Measurements from ENCODE around the gene GLI3.

The GLI3 gene

DNA sequence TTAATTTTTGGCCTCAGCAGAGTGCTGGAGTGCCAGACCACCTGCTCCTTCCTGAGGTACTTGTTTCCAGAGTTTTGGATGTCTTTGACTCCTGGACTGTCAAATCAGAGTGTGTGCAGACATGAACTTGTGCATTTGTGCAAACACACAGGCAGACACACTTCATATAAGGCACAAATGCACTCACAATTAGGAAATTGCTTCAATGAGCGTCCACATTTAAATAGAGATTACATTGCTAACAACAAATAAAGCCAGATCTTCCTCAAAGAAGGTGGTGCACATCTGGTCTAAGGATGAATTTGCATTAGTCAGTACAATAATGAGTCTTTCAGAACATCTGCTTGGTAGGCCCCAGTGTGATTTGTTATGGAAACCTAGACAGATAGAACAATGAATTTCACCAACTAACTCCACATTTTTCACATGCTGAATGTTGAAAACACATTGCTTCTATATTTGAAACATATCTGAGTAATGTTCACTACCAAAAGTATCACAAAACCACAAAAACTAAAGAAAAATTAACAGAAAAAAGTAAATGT is 267.4 kb downstream of the GLI3 start:
- no peaks in the 10 kb centered on the region for H3K4me1 ChIP-seq (ENCODE audit: control insufficient read depth, insufficient read depth, low read length)
- POLR2A ChIA-PET = no interaction called here
- peaks cover 12 to 69% of the 10 kb centered on the region in 2 experiments for H3K36me3 ChIP-seq (ENCODE audit: control insufficient read depth in 2 of 2, insufficient read depth in 1 of 2, low read length in 2 of 2)
- no peak overlapping the region for H3K27ac ChIP-seq (ENCODE audit: extremely low read depth, low read depth, low read length)
- no peaks in the 10 kb centered on the region for H3K9me3 ChIP-seq (ENCODE audit: control insufficient read depth, insufficient read depth, low read depth, low read length)
- no peak overlapping the region for H3K4me3 ChIP-seq (ENCODE audit: low read depth, low read length)
- TF ChIP-seq ZNF670 (tag by site-specific recombination; IDR thresholded peaks at IDR 0.05; ENCODE audit: low read depth) (no peak), MYNN (tag by site-specific recombination; IDR thresholded peaks at IDR 0.05; ENCODE audit: borderline replicate concordance) (no peak)
- TF ChIP-seq, protein P1, sequence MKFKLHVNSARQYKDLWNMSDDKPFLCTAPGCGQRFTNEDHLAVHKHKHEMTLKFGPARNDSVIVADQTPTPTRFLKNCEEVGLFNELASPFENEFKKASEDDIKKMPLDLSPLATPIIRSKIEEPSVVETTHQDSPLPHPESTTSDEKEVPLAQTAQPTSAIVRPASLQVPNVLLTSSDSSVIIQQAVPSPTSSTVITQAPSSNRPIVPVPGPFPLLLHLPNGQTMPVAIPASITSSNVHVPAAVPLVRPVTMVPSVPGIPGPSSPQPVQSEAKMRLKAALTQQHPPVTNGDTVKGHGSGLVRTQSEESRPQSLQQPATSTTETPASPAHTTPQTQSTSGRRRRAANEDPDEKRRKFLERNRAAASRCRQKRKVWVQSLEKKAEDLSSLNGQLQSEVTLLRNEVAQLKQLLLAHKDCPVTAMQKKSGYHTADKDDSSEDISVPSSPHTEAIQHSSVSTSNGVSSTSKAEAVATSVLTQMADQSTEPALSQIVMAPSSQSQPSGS (tag by site-specific recombination; IDR thresholded peaks at IDR 0.05; ENCODE audit: low read depth) = no peak
- TF ChIP-seq, protein P2, sequence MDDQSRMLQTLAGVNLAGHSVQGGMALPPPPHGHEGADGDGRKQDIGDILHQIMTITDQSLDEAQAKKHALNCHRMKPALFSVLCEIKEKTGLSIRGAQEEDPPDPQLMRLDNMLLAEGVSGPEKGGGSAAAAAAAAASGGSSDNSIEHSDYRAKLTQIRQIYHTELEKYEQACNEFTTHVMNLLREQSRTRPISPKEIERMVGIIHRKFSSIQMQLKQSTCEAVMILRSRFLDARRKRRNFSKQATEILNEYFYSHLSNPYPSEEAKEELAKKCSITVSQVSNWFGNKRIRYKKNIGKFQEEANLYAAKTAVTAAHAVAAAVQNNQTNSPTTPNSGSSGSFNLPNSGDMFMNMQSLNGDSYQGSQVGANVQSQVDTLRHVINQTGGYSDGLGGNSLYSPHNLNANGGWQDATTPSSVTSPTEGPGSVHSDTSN (CRISPR knock-in tag; IDR thresholded peaks at IDR 0.05) = no peak
- CTCF ChIA-PET = no interaction called here

DNA sequence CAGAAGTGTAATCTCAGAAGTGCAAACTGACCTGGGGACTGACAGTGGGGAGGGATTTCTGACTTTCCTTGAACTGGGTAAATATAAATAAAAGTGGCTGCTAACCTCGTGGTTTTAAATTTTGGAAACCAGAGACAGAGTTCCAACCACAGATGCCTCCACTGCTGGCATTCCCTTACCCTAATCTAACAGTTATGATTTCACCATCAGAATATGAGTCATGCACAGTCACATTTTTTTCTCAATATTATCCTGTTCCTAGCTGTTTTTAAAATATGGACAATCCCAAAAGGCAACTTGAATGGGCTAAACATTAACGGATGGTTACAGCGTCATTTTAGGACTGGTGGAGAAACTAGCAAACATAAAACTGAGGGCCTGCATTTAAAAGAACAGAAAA is 269.9 kb downstream of the GLI3 start:
- ChIA-PET POLR2A (no interaction called here), CTCF (interaction anchor here (0.9 to 1.2 kb wide), 2 partner anchors 9 to 24 kb away, joined by 3 read pairs; no protein-coding TSS in a partner anchor)
- Histone ChIP-seq H3K4me3 (ENCODE audit: low read depth, low read length) (no peak overlapping the region), H3K36me3 (ENCODE audit: control insufficient read depth in 2 of 2, insufficient read depth in 1 of 2, low read length in 2 of 2) (peaks cover 9 to 63% of the 10 kb centered on the region in 2 experiments), H3K9me3 (ENCODE audit: control insufficient read depth, insufficient read depth, low read depth, low read length) (no peaks in the 10 kb centered on the region), H3K4me1 (ENCODE audit: control insufficient read depth, insufficient read depth, low read length) (no peaks in the 10 kb centered on the region), H3K27ac (ENCODE audit: extremely low read depth, low read depth, low read length) (no peak overlapping the region)
- TF ChIP-seq, protein P3, sequence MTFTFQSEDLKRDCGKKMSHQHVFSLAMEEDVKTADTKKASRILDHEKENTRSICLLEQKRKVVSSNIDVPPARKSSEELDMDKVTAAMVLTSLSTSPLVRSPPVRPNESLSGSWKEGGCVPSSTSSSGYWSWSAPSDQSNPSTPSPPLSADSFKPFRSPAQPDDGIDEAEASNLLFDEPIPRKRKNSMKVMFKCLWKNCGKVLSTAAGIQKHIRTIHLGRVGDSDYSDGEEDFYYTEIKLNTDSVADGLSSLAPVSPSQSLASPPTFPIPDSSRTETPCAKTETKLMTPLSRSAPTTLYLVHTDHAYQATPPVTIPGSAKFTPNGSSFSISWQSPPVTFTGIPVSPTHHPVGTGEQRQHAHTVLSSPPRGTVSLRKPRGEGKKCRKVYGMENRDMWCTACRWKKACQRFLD (tag by site-specific recombination; IDR thresholded peaks at IDR 0.05) = no peak
- TF ChIP-seq EGR2 (tag by site-specific recombination; IDR thresholded peaks at IDR 0.05; ENCODE audit: low read depth) = no peak
- no peak for TF ChIP-seq ZNF324 (tag by site-specific recombination; IDR thresholded peaks at IDR 0.05)
- no peak for TF ChIP-seq OVOL3 (tag by site-specific recombination; IDR thresholded peaks at IDR 0.05)
- TF ChIP-seq, protein P4, sequence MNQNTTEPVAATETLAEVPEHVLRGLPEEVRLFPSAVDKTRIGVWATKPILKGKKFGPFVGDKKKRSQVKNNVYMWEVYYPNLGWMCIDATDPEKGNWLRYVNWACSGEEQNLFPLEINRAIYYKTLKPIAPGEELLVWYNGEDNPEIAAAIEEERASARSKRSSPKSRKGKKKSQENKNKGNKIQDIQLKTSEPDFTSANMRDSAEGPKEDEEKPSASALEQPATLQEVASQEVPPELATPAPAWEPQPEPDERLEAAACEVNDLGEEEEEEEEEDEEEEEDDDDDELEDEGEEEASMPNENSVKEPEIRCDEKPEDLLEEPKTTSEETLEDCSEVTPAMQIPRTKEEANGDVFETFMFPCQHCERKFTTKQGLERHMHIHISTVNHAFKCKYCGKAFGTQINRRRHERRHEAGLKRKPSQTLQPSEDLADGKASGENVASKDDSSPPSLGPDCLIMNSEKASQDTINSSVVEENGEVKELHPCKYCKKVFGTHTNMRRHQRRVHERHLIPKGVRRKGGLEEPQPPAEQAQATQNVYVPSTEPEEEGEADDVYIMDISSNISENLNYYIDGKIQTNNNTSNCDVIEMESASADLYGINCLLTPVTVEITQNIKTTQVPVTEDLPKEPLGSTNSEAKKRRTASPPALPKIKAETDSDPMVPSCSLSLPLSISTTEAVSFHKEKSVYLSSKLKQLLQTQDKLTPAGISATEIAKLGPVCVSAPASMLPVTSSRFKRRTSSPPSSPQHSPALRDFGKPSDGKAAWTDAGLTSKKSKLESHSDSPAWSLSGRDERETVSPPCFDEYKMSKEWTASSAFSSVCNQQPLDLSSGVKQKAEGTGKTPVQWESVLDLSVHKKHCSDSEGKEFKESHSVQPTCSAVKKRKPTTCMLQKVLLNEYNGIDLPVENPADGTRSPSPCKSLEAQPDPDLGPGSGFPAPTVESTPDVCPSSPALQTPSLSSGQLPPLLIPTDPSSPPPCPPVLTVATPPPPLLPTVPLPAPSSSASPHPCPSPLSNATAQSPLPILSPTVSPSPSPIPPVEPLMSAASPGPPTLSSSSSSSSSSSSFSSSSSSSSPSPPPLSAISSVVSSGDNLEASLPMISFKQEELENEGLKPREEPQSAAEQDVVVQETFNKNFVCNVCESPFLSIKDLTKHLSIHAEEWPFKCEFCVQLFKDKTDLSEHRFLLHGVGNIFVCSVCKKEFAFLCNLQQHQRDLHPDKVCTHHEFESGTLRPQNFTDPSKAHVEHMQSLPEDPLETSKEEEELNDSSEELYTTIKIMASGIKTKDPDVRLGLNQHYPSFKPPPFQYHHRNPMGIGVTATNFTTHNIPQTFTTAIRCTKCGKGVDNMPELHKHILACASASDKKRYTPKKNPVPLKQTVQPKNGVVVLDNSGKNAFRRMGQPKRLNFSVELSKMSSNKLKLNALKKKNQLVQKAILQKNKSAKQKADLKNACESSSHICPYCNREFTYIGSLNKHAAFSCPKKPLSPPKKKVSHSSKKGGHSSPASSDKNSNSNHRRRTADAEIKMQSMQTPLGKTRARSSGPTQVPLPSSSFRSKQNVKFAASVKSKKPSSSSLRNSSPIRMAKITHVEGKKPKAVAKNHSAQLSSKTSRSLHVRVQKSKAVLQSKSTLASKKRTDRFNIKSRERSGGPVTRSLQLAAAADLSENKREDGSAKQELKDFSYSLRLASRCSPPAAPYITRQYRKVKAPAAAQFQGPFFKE (tag by site-specific recombination; IDR thresholded peaks at IDR 0.05; ENCODE audit: borderline replicate concordance) = no peak
- TF ChIP-seq ZBTB21 (tag by site-specific recombination; IDR thresholded peaks at IDR 0.05) = no peak
- TF ChIP-seq ZNF140 (tag by site-specific recombination; IDR thresholded peaks at IDR 0.05) = no peak
- TF ChIP-seq, protein P5, sequence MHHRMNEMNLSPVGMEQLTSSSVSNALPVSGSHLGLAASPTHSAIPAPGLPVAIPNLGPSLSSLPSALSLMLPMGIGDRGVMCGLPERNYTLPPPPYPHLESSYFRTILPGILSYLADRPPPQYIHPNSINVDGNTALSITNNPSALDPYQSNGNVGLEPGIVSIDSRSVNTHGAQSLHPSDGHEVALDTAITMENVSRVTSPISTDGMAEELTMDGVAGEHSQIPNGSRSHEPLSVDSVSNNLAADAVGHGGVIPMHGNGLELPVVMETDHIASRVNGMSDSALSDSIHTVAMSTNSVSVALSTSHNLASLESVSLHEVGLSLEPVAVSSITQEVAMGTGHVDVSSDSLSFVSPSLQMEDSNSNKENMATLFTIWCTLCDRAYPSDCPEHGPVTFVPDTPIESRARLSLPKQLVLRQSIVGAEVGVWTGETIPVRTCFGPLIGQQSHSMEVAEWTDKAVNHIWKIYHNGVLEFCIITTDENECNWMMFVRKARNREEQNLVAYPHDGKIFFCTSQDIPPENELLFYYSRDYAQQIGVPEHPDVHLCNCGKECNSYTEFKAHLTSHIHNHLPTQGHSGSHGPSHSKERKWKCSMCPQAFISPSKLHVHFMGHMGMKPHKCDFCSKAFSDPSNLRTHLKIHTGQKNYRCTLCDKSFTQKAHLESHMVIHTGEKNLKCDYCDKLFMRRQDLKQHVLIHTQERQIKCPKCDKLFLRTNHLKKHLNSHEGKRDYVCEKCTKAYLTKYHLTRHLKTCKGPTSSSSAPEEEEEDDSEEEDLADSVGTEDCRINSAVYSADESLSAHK (tag by site-specific recombination; IDR thresholded peaks at IDR 0.05) = no peak
- no peak for TF ChIP-seq ZNF146 (tag by site-specific recombination; IDR thresholded peaks at IDR 0.05)
- TF ChIP-seq, protein P6, sequence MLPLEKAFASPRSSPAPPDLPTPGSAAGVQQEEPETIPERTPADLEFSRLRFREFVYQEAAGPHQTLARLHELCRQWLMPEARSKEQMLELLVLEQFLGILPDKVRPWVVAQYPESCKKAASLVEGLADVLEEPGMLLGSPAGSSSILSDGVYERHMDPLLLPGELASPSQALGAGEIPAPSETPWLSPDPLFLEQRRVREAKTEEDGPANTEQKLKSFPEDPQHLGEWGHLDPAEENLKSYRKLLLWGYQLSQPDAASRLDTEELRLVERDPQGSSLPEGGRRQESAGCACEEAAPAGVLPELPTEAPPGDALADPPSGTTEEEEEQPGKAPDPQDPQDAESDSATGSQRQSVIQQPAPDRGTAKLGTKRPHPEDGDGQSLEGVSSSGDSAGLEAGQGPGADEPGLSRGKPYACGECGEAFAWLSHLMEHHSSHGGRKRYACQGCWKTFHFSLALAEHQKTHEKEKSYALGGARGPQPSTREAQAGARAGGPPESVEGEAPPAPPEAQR (tag by site-specific recombination; IDR thresholded peaks at IDR 0.05) = no peak
- TF ChIP-seq, protein P7, sequence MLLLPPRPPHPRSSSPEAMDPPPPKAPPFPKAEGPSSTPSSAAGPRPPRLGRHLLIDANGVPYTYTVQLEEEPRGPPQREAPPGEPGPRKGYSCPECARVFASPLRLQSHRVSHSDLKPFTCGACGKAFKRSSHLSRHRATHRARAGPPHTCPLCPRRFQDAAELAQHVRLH (tag by site-specific recombination; IDR thresholded peaks at IDR 0.05) = no peak
